NCI-H82 (cell line): Measurements from ENCODE around the gene HSPA12A.
A peak's percentile ranks its signal among the peaks of the same experiment; 100 is the strongest.

Source experiments
- DNase-seq: peaks from one replicate; lab custom pipeline; 2025; lab: John Stamatoyannopoulos, UW

HSPA12A gene

DNA sequence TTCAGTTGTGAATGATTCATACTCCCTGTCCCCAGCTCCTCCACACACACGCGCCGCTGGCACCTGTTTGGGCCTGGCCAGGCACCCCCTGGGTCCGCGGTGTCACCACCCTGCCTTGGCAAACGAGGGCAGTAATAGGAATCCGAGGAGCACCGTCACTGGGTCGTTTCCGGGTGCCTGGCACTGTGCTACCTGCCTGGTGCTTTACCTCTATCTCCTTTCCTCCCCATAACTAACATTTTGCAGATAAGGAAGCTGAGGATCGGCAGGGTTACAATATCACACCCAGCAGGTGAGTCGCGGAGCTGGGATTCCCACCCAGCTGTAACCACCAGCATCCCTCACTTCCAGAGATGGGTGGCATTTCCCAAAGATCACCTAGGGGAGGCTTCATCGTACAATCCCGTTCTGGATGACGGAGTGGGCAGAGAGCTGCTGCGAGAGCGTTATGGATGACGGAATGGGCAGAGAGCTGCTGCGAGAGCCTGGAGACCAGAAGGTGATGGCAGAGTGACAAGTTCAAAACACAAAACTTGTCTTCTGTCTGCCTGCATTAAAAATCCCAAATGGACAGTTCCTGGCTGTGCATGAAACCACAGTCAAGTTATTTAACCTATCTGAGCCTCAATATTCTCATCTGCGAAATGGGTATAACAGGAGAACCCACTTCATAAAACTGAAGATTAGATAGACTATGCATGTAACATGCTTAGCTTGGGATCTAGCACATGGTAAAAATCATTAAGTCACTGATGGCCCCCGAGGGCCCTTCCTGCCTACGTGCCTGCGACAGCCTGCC, 1.1 kb upstream of the HSPA12A start:
- no peak for DNase-seq

DNA sequence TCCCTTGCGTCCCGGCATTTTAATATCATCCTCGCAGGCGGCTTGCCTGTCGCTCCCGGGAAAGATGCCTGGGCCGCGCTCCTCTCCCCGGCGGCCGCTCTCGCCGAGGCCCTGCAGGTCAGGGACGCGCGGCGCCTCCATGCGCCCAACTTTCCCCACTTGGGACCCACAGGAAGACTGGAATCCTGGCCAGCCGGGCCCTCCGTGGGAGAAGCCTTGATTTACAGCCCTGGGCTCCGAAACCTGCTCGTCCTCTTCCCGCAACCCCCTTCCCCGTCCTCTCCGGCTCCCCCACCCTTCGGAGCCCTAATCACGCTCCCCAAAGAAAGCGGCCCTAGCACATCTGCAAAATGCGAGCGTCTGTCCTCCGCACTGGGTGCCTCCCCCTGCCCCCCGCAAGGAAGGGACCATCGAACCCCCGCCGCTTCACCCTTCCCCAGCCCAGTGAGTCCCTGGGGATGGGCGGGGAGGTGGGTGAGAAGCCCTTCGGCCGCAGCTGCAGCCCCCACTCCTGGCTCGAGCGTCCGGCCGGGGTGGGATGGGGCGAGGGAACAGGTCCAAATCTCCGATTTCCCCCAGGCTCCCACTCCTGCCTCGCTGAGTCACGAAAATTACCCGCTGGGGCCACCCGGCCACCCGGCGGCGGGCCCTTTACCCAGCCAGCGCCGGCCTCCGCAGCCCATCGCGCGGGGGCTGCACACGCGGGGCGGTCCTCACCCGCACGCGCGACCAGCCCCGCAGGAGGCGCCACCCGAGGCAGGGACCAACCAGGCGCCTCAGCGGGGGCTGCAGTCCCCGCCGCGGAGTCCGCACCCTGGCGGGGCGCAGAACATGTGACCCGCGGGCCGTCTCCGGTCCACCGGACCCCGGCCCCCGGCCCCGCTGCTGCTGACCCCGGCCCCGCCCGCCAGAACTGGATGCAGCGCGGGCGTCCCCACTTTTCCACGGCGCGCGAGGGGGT, 695 bp downstream of the HSPA12A start:
- peak; percentile 39 for DNase-seq

DNA sequence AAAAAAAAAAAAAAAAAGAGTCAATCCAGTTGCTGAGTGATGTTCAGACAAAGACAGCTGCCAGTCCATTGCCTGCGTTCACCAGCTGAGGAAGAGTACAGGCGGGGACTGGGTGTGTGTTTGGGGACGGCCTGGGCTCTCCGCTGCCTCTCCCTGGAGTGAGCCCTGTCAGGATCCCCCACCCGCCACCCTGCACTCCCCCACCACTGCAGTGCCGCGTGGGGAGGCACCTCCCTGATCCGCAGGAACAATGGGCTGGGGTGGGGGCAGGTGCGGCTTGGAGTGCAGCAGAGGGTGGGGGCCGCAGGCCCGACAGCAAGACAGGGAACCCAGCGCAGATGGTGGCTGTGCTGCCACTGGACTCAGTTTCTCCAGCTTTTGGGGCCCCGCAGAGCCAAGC, 1.4 kb downstream of the HSPA12A start:
- DNase-seq: peak; percentile 55

DNA sequence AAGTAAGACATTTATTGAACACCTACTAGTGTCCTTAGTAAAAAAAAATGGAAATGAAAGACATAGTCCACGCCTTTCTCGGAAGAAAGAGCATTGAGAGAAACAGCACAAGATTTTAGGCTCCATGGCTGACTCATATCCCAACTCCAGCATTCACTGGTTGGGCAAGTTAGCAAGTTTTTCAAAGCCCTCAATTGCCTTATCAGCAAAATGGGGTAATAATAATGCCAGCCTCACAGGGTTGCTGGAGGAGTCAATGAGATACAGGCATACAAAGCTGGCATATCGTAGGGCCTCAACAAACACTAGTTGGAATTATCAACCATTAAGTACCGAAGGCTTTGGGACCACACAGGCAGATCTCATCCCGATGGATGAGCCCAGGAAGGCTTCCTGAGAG, 4.0 kb downstream of the HSPA12A start:
- DNase-seq: no peak

DNA sequence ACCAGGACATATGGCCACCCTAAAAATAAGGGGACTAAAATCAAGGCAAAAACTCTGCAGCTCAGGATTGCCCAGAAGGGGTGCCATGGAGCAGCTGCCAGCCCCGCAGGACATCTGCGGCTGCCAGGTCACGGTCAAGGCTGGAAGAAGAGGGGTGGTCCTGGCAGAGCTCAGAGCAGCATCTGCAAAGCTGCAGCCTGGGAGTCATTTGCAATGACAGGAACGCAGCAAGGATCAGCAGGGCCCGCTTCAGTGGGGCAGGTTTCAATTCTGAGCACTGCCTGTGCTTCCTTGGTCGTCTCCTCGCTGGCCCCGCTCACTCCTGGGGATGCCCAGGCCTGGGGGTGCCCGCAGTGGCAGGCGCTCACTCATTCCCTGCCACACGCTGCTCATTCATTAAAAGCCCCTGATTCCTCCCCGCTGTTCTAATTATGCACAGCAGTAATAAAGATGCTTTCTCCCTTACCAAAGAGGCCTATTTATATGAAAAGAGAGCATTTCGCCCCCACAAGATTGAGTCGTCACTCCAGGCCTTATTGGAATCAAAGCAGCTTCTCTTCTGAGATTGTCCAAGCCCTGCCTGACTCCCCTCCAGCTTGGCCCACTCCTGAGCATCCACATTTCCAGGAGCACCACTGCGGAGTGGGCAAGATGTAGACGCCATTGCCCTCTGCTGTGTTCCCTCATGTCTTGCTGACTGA, 4.6 kb downstream of the HSPA12A start:
- peak; percentile 9 for DNase-seq

DNA sequence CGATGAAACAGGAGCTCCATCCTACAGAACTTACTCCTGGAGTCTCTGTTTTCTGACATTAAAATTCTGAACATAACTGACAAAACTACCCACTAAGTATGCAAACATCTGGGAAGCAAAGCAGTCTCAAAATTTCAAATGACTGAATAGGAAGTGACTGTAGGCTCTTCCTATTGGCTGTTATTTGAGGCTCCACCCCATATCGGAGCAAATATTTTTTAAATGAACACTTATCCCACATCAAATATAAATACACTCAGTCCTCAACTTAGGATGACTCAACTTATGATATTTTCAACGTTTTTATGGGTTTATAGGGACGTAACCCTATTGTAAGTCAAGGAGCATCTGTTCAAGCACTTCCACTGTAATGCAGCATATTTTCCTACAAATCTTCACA, 8.8 kb downstream of the HSPA12A start:
- DNase-seq: no peak

DNA sequence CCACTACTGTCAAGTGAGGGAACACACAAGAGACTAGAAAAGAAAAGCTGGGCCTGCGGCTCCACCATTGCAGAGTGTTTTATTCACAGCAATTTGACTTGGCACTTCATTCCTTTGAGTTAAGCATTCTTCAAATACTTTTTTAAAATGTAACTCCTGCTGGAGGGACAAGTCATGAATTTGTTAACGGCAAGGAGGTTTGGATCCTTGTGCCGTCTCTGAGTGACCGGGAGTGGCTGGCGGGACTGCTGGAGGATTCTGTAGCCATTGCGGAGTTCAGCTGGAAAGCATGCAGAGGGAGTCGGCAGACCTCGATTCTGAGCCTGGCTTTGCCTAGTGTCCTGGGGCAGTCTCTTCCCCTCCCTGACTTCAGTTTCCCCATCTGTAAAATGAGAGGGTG, 9.8 kb downstream of the HSPA12A start:
- DNase-seq: no peak

DNA sequence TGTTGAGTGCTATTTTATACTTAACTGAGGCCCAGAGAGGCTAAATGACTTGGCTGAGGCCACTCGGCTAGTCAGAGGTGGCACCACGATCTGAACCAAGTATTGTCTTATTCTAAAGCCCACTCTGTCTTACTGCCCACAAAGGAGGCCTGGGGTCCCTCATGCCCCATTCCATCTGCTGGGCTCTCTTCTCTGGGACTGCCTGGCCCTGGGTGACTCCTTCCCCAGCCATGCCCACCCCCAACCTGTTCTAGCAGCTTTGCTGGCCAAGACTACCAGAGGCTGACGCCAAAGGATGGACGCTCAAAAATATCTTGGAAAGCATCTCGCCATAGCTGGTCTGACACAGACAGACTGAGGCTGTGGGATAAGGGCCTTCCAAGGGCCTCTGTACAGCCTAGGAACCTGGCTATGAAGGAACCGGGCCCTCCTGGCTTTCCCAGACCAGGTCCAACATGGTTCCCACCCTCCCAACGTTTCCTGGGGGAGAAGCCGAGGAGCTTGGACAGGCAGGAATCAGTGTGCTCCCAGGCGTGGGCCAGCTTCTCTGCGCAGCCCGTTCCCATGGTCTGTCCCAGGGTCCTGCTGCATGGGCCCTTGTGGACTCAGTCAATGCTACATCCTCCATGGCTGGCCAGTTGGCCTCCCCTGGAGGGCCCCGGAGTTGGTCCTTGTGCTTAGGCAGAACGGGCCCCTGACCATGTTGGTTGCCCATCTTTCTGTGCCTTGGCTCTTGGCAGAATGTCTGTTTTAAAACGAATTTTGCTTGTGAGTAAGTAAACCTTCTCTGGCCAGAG, 11.7 kb downstream of the HSPA12A start:
- no peak for DNase-seq

DNA sequence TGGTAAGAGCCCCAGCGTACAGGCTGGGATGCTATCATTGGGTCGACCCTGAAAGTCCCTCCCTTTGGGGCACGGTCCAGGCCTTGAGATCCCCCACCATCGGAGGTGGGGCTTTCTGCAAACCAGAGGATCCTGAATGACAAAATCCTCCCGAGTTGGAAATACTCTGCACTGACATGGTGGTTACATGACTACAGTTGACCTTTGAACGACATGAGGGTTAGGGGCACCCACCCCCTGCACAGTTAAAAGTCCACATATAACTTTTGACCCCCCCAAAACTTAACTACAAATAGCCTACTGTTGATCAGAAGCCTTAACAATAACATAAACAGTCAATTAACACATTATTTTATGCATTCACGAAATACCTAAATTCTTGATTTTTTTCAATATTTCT, 13.1 kb downstream of the HSPA12A start:
- DNase-seq: no peak

DNA sequence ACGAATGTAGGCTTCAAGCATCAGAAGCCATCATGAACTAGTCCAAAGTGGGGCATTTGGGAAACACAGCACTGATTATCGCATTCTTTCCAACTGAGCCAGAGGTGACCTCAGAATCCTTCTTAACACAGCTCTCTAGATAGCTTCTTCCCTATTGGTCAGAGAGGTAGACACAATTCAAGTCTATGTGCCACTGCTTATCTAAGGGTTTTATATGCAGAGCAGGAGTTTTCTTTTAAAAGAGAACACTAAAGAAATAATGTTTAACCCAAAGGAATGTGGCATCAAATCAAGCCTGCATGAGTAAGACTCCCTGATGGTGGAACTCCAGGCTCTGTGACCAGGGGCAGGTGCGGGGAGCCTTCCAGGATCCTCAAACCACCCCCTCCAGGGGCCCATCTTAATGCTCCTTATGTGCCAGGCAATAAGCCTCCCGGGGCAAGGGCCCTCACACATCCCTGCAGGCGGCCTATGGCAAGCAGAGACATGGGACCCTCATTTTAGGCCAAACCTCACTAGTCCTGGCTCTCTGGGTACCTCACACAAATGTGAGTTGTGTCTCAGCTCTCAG, 13.8 kb downstream of the HSPA12A start:
- no peak for DNase-seq

DNA sequence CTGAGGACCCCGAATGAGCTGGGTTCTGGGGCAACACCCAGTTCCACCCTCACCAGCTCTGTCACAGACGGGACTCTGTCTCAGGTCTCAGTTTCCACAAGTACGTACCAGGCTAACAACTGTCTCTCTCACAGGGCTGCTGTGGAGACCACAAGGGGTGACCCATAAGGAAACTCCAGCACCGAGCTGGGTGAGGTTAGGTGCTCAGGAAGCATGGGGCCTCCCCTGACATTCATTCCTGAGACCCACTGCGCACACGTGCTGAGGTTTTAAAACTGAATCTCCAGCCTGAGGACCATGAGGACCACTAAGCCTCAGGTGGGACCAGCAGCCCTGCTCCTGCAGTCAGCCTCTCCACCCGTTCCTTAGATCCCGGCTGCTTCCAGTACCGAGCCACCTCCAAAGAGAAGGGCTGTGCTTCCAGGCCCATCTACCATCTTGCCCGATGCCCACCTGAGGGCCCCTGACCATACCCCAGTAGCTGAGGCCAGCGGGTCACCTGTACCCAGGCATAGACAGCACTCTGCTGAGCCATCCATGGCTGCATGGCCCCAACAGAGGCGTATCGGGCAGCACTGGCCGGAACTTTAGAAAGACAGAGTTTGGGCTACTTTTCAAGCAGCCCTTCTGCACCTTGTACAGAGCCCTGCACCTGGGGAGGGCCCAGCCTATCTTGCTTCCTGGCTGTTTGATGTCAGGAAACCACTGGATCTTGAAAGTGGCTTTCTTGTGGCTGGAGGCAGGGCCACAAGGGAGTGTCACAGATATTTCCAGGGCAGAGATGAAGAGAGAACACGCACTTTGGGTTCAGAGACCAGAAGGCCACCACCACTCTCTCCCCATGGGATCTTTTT, 18.7 kb downstream of the HSPA12A start:
- peak; percentile 48 for DNase-seq

DNA sequence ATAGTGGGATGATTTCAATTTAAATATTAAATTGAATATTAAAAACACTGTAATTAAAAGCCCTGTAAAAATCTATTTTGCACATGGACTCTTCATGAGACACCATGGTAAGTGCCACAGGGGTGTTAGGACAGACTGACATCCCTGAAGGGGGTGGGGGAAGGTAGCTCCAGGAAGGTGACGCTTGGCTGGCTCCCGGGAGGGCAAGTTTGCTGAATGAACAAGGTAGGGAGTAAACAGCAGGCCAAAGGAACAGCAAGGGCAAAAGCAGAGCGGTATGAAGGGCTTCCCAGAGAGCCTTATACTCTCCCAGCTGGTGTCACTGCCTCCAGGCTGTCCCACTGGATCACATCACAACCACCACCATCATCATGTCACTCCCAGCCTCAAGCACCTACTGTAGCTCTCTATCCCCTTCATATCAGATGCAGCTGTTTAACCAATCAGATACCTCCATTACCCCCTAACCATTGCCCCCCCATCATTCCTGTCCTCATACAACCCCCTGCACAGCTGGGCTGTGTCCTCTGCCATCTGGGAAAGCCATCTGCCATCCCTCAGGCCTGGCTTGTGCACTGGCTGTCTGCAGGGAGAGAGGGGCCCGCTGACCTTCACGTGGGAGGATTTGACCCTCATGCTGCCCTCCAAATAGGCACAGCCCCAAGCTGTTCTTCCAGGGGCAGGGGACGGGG, 19.5 kb downstream of the HSPA12A start:
- DNase-seq: peak; percentile 92

DNA sequence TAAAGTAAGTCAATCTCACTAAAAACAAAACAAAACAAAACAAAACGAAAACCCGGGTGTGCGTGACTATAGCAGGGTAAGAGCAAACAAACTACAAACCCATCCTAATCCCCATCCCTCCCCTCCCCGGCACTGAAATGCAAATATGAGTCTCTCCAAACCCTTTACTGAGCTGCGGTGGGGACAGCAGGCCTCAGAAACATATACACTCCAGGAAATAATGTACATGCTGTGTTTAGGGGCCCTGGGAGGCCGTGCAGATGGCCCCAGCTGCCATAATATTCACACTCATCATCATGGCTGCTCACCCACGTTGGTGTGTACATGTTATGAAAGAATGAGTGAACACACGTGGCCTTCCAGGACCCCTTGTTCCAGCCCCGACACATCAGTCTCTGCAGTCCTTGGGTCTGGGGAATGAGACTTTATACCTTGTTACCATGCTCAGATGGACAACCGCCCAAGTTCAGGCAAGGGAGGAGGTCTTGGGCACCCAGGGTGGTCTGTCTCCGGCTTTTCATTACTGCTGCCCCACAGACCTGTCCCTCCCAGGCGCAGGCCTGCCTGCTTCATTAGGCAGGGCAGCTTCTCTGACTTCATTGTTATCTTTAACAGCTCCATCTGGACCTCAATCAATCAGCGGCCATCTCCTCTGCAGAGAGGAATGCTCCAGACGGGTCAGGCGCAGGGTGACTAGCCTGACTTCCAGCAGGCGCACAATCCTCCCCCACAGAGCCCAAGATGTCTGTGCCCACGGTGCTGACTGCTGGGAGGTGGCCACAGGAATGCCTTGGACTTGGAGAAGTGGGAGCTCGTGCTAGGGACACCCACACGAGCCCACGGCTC, 20.6 kb downstream of the HSPA12A start:
- peak; percentile 73 for DNase-seq

DNA sequence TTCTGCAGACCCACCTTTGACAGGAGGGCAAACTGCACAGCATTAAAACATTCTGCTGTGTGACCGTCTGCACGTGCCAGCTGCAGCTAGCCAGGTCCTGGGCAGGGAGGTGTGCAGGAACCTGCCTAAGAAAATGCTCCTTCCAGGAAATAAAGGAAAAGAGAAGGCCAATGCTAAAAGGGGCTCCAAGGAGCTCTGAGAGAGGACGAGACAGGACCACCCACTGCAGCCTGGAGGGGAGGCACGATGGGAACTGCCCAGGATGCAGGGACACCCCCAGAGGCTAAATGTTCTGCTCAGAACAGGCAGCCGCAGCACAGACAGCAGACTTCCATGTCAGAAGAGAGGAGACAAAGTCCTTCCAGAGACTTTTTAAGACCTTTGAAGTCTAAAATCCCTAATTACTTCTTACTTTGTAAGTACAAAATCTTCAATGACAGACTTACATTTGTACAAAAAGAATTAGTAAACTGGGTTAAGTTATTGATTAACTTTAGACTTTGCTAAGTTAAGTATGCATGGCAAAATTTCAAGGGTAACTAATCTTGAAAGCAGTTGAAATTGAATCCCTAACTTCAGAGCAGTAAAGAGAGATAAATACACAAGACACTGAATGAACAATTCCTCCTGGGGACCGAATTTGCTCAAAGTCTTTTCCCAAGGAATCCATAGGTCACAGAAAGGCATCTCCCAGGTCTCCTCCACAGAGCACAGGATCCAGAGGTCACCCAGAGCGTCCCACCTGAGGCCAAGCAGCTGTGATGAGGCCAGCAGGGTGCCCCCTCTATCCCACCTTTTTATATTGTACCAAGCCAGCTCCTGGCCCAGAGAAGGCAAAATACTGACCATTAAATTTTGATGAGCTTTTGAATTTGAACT, 21.5 kb downstream of the HSPA12A start:
- no peak for DNase-seq

DNA sequence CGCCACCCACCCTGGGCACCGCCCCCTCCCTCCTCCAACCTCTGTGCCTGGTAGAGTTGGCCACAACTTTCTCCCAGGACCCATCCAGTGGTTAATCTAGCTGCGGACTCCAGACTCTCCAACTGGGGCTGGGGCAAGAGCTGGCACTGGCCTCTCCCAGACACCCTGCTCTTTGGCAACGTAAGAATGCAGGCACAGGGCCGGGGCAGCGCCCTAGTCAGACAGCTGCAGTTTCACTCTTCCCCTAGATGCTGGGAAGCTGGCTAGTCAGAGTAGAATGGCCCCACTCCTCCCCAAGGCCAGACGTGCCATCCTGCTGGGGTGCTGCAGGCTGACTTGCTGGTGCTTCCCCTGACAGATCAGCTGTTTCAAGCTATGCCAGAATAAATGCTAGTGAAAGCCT, 22.1 kb downstream of the HSPA12A start:
- no peak for DNase-seq

DNA sequence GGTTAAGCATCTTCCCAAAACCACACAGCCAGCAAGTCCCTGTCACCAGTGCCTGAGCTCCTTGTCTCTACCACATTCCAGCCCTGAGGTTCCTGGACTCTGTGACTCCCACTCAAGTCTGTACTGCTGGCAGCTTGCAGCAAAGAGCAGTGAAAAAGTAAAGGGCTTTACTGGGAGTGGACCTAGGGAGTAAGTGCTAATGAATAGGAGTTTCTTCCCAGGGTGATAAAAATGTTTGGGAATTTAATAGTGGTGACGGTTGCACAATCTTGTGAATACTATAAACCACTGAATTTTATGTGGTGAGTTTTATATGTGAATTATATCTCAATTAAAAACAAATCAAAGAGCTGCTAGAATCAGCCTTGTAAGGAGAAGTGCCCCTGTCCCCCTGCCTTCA, 22.6 kb downstream of the HSPA12A start:
- no peak for DNase-seq

DNA sequence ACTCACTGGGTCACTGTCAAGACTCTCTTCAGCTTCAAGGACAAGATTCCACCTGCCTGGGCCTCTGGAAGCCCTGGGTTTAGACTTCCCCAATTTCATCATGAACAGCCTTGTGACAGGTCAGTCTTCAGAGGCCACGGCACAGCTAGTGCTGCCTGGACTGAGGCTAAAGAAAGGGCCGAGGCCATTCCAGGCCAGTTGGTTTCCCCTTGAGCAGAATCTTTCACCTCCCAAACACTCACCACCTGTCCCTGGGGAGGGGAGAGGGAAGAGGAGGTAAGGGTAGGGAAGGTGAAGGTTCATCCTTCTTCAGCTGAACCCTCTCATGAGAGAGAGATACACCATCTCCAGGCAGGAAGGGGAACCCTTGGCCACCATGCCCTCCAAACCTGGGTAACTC, 24.3 kb downstream of the HSPA12A start:
- no peak for DNase-seq

DNA sequence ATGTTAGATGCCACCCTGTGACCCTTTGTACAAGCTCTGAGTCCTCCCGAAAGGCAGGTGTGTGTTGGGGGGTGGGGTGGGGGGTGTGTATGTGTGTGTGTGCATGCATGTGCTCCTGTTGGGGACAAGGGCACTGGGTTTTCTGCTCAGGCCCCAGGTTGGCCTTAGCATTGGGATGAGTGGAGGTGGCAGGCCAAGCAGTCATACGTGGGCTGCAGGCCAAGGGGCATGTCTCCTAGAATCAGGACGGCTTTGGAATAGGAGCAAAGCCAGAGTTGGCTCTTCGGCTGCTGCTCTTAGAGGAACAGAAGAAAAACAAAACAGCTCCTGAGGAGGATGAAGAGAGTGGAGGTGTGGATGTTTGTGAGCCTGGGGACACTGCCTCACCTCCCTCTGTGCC, 26.0 kb downstream of the HSPA12A start:
- no peak for DNase-seq
